Measurements from ENCODE around the gene GLRA1. TPM values are rescaled to one million over a fixed set of nuclear protein-coding genes. Genes with fewer than 3 reads are reported as not detected.
A peak's percentile ranks its signal among the peaks of the same experiment; 100 is the strongest.
"Not testable (repeated sequence)": the region's sequence is repeated elsewhere in the genome, so short reads cannot be mapped to it uniquely, and the experiment has no call there.

The GLRA1 gene
- polyA plus RNA-seq, 1 donor, result not detected

GRCh38 chr5:151881621-151882225, 42.9 kb downstream of the GLRA1 start:
- DNase-seq, result no peak

- no peak for DNase-seq
Measured at GRCh38 chr5:151880324-151880723, 44.3 kb downstream of the GLRA1 start.

DNA sequence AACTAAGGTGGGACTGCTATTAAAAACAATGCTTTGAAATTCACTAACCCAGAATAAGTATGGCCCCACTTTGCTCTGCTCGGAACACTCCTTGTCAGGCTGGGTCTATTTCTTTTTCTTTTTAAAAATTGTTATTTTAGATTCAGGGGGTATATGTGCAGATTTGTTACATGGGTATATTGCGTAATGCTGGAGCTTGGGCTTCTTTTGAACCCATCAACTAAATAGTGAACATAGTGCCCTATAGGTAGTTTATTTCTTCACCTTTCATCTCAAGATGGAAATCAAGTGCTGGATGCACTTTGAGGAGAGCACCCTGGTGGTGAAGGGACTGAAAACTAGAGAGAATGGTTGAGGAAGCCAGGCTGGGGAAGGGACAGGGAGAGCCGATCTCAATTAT, 51.0 kb downstream of the GLRA1 start:
- no peak for DNase-seq

- DNase-seq, result no peak
Measured at GRCh38 chr5:151872701-151873100, 52.0 kb downstream of the GLRA1 start.

DNA sequence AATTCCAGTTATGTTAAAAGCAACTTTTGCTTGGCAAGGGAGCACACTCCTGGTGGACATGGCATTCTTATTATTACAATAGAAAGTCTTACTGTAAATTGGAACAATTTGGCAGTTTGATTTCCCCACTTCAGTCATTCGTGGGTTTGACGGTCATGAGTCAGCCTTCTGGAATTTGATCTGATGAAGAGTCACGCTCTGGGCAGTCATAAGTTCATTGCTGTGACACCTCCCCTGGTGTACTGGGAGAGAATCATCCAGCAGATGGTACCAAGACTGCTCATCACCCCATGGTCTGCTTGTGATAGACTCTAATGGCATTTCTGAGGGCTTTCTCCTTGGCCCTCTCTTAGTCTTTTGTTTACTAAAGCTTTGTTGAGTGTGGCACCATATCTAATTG, 53.8 kb downstream of the GLRA1 start:
- DNase-seq, result no peak

DNA sequence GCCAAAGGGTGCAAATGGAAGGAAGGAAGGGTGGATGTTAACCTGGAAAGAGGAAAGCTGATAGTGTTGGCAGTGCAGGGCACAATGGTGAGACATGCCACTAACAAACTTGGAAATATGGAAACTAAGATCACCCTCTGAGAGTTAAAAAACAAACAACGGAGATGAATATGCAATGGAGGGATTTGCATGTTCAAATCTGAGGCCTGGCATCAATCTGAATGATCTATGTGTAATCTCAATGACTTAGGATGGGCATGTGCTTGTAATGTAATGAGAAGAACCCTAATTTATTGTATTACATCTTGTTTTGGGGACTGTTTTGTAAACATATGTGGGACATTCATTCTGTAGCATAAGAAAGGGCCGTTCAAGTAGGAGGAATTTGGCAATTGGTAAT, 54.4 kb downstream of the GLRA1 start:
- DNase-seq, result no peak

- no peak for DNase-seq
Measured at GRCh38 chr5:151869843-151870242, 54.8 kb downstream of the GLRA1 start.

- DNase-seq, result no peak
Measured at GRCh38 chr5:151868451-151868850, 56.2 kb downstream of the GLRA1 start.

- no peak for DNase-seq
Measured at GRCh38 chr5:151864061-151864748, 60.4 kb downstream of the GLRA1 start.

- DNase-seq, result no peak
Measured at GRCh38 chr5:151863566-151863965, 61.1 kb downstream of the GLRA1 start.

DNA sequence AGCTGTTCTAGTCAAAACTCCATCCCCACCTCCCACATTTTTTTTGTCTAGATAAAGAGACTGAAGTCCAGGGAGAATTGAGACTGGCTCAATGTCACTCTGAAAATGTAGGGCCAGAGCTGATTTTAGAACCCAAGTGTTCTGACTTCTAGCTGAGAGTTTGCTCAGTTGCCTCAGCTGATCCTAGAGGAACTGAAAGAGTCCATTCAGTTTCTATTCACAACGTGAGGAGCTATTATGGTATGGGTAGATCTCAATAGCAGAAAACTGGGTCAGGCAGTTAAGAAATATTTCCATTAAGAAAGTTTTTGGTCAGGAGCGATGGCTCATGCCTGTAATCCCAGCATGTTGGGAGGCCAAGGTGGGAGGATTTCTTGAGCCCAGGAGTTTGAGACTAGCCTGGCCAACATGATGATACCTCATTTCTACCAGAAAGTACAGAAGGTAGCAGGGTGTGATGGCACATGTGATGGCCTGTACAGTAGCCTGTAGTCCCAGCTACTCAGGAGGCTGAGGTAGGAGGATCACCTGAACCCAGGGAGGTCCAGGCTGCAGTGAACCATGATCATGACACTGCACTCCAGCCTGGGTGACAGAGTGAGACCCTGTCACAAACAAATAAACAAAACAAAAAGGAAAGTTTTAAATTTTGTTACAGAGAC, 61.7 kb downstream of the GLRA1 start:
- no peak for DNase-seq

GRCh38 chr5:151860867-151861266, 63.8 kb downstream of the GLRA1 start:
- DNase-seq, result not testable (repeated sequence)

DNA sequence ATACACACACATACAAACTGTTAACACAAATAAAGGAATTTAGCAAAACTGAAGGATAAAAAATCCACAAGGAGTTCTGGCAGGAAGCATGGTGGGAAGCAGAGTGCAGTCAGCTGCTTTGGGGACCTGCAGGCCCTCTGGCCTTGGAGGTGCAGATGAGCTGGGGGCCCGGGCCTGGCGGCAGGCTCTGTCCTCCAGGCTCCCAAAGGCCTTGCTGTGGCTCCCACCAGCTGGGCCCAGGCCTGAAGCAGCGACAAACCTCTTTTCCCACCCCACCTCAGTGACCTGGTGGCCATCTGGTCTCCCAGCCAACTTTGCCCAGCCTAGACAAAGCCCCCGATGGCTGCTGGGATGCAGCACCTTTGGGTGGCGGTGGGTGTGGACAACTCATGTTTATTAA, 67.8 kb downstream of the GLRA1 start:
- no peak for DNase-seq

- DNase-seq, result no peak
Measured at GRCh38 chr5:151855701-151856100, 69.0 kb downstream of the GLRA1 start.

- no peak for DNase-seq
Measured at GRCh38 chr5:151847871-151848270, 76.8 kb downstream of the GLRA1 start.

GRCh38 chr5:151846765-151847164, 77.9 kb downstream of the GLRA1 start:
- no peak for DNase-seq

GRCh38 chr5:151832843-151833242, 91.8 kb downstream of the GLRA1 start:
- DNase-seq, result not testable (repeated sequence)

DNA sequence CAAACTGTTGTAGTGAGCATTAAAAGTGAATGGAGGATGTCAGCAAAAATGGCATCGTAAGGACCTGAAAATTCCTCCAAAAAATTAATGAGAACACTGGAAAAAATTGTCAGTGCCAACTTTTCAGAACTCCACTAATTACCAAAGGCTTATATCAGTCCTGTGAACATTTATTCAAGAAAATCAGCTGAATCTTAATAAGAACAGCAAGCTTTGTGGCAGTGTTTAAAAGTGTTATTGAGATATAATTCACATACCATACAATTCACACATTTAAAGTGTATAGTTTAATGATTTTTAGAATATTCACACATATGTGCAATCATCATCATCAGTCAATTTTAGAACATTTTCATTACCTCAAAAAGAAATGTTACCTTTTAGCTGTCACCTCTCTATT, 95.3 kb downstream of the GLRA1 start:
- no peak for DNase-seq

DNA sequence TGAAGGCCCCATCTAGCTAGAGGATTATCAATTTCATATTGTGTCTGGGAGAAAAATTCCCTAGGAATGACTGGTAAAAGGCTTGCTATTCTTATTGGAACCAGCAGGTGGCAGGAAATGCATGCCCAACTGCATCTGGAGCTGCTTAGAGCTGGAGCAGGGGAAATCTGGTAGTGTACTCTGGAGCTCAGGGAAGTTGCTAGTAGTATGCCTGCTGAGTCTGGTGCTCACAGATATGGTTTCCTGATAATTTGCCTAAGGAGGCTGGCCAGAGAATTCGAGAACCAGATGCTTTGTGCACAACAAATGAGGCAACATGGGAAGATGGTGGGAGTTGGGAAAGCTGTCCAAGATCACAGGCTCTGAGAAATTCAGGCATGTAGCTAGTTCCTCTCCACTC, 99.2 kb downstream of the GLRA1 start:
- peak; percentile 75 for DNase-seq

GRCh38 chr5:151822141-151822540, 102.5 kb downstream of the GLRA1 start:
- no peak for DNase-seq

DNA sequence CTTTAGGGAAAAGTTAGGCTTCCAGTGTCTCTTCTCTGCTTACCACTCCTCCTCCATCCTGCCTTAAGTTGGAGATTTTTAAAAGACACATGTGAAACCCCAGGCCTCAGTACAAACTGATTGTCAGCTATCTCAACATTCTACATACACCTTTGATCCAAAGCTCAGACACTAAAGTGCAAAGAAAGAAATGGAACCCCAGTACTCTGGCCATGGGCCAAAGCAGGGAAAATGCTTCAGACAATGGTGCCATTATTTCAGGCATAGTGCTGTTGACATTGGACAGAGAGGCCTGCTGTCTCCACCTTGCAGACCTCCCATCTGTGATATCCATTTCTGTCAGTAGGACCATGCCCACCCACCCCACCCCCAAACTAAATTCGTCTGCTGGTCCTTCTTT, 103.7 kb downstream of the GLRA1 start:
- no peak for DNase-seq

- DNase-seq, result no peak
Measured at GRCh38 chr5:151820271-151820670, 104.4 kb downstream of the GLRA1 start.

DNA sequence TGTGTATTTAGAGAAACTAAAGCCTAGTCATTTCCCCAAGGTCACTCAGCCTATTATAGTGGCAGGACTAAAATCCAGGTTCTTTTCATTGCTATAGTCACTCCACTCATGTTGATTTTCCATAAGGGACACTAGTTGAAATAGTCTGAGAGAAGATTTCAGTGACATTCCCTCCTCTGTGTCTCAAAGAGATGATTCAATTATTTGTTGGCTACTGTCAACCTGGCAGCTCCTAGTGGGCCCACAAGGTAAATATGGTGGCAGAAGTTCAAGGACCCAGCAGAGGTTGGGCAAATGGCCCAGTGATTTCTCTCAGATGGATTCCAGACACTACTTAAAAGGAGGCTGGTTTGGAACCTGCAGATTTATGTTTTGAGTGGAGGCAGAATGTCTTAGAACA, 104.8 kb downstream of the GLRA1 start:
- no peak for DNase-seq

GRCh38 chr5:151815051-151815450, 109.6 kb downstream of the GLRA1 start:
- DNase-seq, result no peak
